Heart left ventricle (tissue), 16 donors: ENCODE data around the gene RAD51B. TPM values are rescaled to one million over a fixed set of nuclear protein-coding genes. Genes with fewer than 3 reads are reported as not detected.
"Not testable (repeated sequence)": the region's sequence is repeated elsewhere in the genome, so short reads cannot be mapped to it uniquely, and the experiment has no call there.

Experiments used
- ATAC-seq, 4 donors: fragments of 200-7000 bp; cut with Tn5 transposase; one replicate each; pipeline ENCODE4 v1.9.1; 2020 to 2022; ENCODE audit warnings: moderate library complexity in 4 of 4, mild to moderate bottlenecking in 3 of 4, moderate number of reproducible peaks in 1 of 4
- DNase-seq, 5 donors: peaks; one replicate each; pipeline ENCODE4 v3.0.0-alpha.2; 2020
- H3K27ac ChIP-seq, 12 donors: fragments of 200-600 bp; sonication (generic) in 4 of 12; one replicate each; pipeline versions ENCODE4 v1.5.0 to v1.8.0; 2016 to 2022; ENCODE audit warnings: mild to moderate bottlenecking in 2 of 12
- H3K27me3 ChIP-seq, 9 donors: fragments of 200-600 bp; sonication (generic) in 2 of 9; one replicate each; pipeline versions ENCODE4 v1.5.1 to v1.8.0; 2016 to 2022; ENCODE audit warnings: mild to moderate bottlenecking in 3 of 9
- H3K36me3 ChIP-seq, 9 donors: fragments of 200-600 bp; sonication (generic) in 2 of 9; one replicate each; pipeline versions ENCODE4 v1.5.0 to v1.8.0; 2018 to 2022; ENCODE audit warnings: mild to moderate bottlenecking in 2 of 9
- H3K4me1 ChIP-seq, 12 donors: fragments of 200-600 bp; sonication (generic) in 4 of 12; one replicate each; pipeline versions ENCODE4 v1.5.0 to v1.8.0; 2016 to 2022; ENCODE audit warnings: mild to moderate bottlenecking in 3 of 12
- H3K4me3 ChIP-seq, 12 donors: fragments of 200-600 bp; sonication (generic) in 4 of 12; one replicate each; pipeline versions ENCODE4 v1.5.0 to v1.8.0; 2017 to 2022; ENCODE audit warnings: mild to moderate bottlenecking in 9 of 12, moderate library complexity in 4 of 12
- H3K9me3 ChIP-seq, 12 donors: fragments of 200-600 bp; sonication (generic) in 4 of 12; one replicate each; pipeline versions ENCODE4 v1.5.0 to v1.8.0; 2016 to 2022; ENCODE audit warnings: mild to moderate bottlenecking in 1 of 12
- POLR2A ChIP-seq, 2 donors: fragments of 450-650 bp; IDR thresholded peaks; one replicate each; pipeline ENCODE4 v1.6.1; 2017; ENCODE audit warnings: antibody characterized with exemption in 2 of 2, mild to moderate bottlenecking in 2 of 2, moderate library complexity in 2 of 2
- WGBS, 4 donors: extraction: QIAGEN DNeasy Blood & Tissue Kit in 2 of 4; methylation state at CpG; one replicate each; pipeline versions ENCODE4 v1.1.5 to v1.1.7; 2013 to 2018; 5-methylcytosine and 5-hydroxymethylcytosine counted together
- intact Hi-C, 10 donors: fragments of 100-400 bp; cut with DNase I; formaldehyde crosslinking; loops; one replicate each; pipeline versions ENCODE4 v1.11.1 to v1.14.2; 2022
- polyA plus RNA-seq, 2 donors: library from polyadenylated mRNA; stranded (reverse); fragments of 200-250 nt; gene quantifications; one replicate each; pipeline ENCODE4 v1.2.3, GENCODE V29; 2013
- total RNA-seq, 9 donors: library from RNA; depleted of rRNA in 2 of 9; stranded (reverse); fragments of >200 nt in 2 of 9; fragmentation: NEBNext Ultra II Directional in 3 of 9; extraction: Animal tissue kit (Norgen Biotek cat#: 25700) in 3 of 9; gene quantifications; one replicate each; pipeline versions ENCODE4 v1.1.0 to v1.2.4, GENCODE V29; 2016 to 2023
- TF ChIP-seq, protein P1 (sequence below), 12 donors: fragments of 200-600 bp; sonication (generic) in 4 of 12; IDR thresholded peaks; one replicate each; pipeline versions ENCODE4 v1.5.0 to v1.8.0; 2018 to 2022; ENCODE audit warnings: antibody characterized with exemption in 12 of 12, mild to moderate bottlenecking in 5 of 12
- donor health status: ischemic (EF 13 %, LVEDD 7.1; RV severe dilation, severe dysfunction).
- donor health status: healthy with polysubstance abuse.
- donor health status: DM: no; HTN: yes; CAD: no.
- donor health status: DM: no; HTN: no; CAD: no.
- donor health status: ischemic (EF 25% LVEDD 6.9; RV normal size, moderate dysfunction).
- donor health status: ischemic (EF 25% LVEDD 5.7; RV mildly dilated, moderate dysfunction).
- donor health status: healthy.
- donor health status: DM: yes; HTN: yes; CAD: no.
- donor health status: ischemic (EF 35%, LVEDD 5.7; RV mildly dilated, moderate dysfunction).
- donor health status: nonischemic (EF 11% LVEDD 7.7; RV severe dilation, severe dysfunction).
- donor health status: DM: yes; HTN: yes; CAD: no.
- donor health status: PGD.
- donor health status: ischemic (EF 29% LVEDD 5.4; RV normal size, mild dysfunction).
- donor health status: nonischemic (EF 23%, LVEDD 6.1; RV moderate dilation, normal function).

Gene RAD51B
- total and polyA plus RNA-seq, 11 donors, result 1.3 to 11.3 (median 3.2) TPM

DNA sequence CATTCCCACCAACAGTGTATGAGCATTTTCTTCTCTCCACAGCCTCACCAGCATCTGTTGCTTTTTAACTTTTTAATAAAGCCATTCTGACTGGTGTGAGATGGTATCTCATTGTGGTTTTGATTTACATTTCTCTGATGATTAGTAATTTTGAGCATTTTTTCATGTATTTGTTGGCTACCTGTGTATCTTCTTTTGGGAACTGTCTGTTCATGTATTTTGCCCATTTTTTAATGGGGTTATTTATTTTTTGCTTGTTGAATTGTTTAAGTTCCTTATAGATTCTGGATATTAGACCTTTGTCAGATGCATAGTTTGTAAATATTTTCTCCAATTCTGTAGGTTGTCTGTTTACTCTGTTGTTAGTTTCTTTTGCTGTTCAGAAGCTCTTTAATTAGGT lies 616.1 kb downstream of the RAD51B start:
- H3K27ac ChIP-seq, H3K27me3 ChIP-seq, H3K4me1 ChIP-seq, intact Hi-C loops, H3K36me3 ChIP-seq, H3K4me3 ChIP-seq, DNase-seq, ATAC-seq: not testable (repeated sequence)
- H3K9me3 ChIP-seq, result peaks cover 0 to 15% (median 3%) of the 10 kb centered on the region in 12 donors

DNA sequence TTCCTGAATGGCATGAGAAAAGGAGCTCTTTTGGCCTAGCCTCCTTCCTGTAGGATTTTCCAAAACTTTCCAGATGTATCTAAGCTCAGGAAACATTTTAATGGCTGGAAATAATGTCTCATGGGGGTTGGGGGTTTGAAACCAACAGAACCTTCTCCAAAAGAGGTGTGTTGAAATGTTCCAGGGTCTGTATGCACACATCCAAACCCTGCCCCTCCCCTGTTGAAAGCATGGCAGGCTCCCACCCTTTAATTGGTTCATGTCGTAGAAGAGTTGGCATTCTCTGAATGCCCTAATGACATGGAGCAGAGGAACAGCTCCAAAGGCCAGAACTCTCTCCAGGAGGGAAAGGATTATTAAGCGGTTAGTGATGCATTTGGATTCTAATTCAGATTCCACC lies 620.1 kb downstream of the RAD51B start:
- Histone ChIP-seq H3K36me3 (no peaks in the 10 kb centered on the region), H3K9me3 (peaks cover 0 to 15% (median 3%) of the 10 kb centered on the region in 12 donors), H3K27ac (no peak overlapping the region), H3K4me3 (no peak overlapping the region), H3K4me1 (peaks cover 0 to 25% (median 4%) of the 10 kb centered on the region in 12 donors), H3K27me3 (no peaks in the 10 kb centered on the region)
- TF ChIP-seq, protein P1, sequence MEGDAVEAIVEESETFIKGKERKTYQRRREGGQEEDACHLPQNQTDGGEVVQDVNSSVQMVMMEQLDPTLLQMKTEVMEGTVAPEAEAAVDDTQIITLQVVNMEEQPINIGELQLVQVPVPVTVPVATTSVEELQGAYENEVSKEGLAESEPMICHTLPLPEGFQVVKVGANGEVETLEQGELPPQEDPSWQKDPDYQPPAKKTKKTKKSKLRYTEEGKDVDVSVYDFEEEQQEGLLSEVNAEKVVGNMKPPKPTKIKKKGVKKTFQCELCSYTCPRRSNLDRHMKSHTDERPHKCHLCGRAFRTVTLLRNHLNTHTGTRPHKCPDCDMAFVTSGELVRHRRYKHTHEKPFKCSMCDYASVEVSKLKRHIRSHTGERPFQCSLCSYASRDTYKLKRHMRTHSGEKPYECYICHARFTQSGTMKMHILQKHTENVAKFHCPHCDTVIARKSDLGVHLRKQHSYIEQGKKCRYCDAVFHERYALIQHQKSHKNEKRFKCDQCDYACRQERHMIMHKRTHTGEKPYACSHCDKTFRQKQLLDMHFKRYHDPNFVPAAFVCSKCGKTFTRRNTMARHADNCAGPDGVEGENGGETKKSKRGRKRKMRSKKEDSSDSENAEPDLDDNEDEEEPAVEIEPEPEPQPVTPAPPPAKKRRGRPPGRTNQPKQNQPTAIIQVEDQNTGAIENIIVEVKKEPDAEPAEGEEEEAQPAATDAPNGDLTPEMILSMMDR (IDR thresholded peaks at IDR 0.05), result no peak
- TF ChIP-seq POLR2A (IDR thresholded peaks at IDR 0.05), result no peak
- no peak for ATAC-seq
- WGBS, 4 donors, result 60 to 81% (median 74%) methylated on average over 2 of the region's 2 CpGs
- DNase-seq, result no peak
- intact Hi-C loops, result no loop called here

DNA sequence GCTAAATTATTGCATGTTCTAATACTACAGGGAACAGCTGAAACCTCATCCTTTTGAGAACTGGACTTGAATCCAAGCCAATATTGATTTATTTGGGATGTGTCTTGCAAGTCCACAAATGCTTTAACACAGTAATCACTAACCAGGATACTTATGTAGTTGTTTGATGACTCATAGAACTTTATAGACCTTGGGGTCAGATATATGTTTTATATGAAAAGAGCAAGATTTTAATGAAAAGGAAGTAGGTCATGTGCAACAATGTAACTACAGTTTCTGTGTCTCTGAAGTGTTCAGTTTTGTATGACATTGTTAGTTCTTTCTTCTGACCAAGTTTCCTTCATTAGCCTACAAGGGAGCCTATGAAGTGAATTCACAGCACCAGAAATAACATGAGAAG lies 621.2 kb downstream of the RAD51B start:
- Histone ChIP-seq H3K4me1 (peaks cover 0 to 32% (median 9%) of the 10 kb centered on the region in 12 donors), H3K27ac (peak overlapping the region in 1 of 12 donors; percentile 19), H3K27me3 (no peaks in the 10 kb centered on the region), H3K9me3 (peaks cover 0 to 6% (median 0%) of the 10 kb centered on the region in 12 donors), H3K36me3 (no peaks in the 10 kb centered on the region), H3K4me3 (no peak overlapping the region)
- intact Hi-C loops, result no loop called here
- ATAC-seq, result no peak
- TF ChIP-seq, protein P1 (IDR thresholded peaks at IDR 0.05), result no peak
- no peak for TF ChIP-seq POLR2A (IDR thresholded peaks at IDR 0.05)
- DNase-seq, result no peak

DNA sequence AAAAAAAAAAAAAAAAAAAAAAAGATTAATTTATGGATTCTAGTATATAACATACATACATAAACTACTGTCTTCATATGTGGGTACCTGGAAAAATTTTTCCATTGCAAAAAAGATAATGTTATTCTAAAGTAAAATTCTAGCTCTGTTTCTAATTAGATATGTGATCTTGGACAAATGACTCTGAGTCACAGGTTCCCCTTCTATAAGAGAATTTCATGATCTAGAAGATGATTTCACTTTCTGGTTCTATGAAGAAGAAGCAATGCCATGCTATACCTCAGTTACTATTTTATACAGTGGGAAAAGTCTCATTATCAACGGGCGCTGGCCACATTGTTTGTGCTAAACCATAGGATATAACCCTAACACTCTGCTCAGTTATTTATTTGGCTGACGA lies 622.0 kb downstream of the RAD51B start:
- no peak for ATAC-seq
- TF ChIP-seq POLR2A (IDR thresholded peaks at IDR 0.05), result no peak
- TF ChIP-seq, protein P1 (IDR thresholded peaks at IDR 0.05), result no peak

More for the DNA sequence above, 622.0 kb downstream of the RAD51B start:
- WGBS, 4 donors, result 92 to 97% (median 92%) methylated on average over 3 of the region's 3 CpGs
- Histone ChIP-seq H3K27me3 (no peaks in the 10 kb centered on the region), H3K36me3 (no peaks in the 10 kb centered on the region), H3K9me3 (no peaks in the 10 kb centered on the region), H3K27ac (no peak overlapping the region), H3K4me3 (no peak overlapping the region), H3K4me1 (peaks cover 0 to 32% (median 9%) of the 10 kb centered on the region in 12 donors)
- intact Hi-C loops, result no loop called here
- DNase-seq, result no peak
